Panc1 (cell line): ENCODE results near the gene DOCK11. TPM values are rescaled to one million over a fixed set of nuclear protein-coding genes. Genes with fewer than 3 reads are reported as not detected.

Source experiments
- ATAC-seq: fragments of 200-7000 bp; cut with Tn5 transposase; 2 replicates; pipeline ENCODE4 v1.9.1; 2020; ENCODE audit warnings: mild to moderate bottlenecking, moderate library complexity
- BruUV-seq: library from RNA; stranded (reverse); fragments of 400-500 nt; replicated peaks from 2 replicates; lab custom pipeline; 2021; lab: Mats Ljungman, UMichigan
- CTCF ChIA-PET: fragments of 300-600 bp; sonication (Branson Sonifier 250); formaldehyde crosslinking; loops from one replicate; lab custom pipeline; 2022; ENCODE audit warnings: antibody characterized with exemption; lab: Charles Lee
- POLR2A ChIA-PET: fragments of 300-600 bp; sonication (Branson Sonifier 250); formaldehyde crosslinking; loops from one replicate; lab custom pipeline; 2022; ENCODE audit warnings: antibody characterized with exemption; lab: Charles Lee
- DNase-seq: peaks from one replicate; pipeline ENCODE4 v3.0.0-alpha.2; 2010; ENCODE audit warnings: low read depth, low spot score
- H3K27ac ChIP-seq: 2 replicates; pipeline ENCODE4 v1.5.1; 2011; ENCODE audit warnings: mild to moderate bottlenecking, low read length, inconsistent platforms
- H3K27me3 ChIP-seq: fragments of 200-500 bp; sonication (Bioruptor generic); 2 replicates; pipeline ENCODE4 v1.6.0; 2014; ENCODE audit warnings: low read length, inconsistent platforms; ENCODE audit not compliant: control insufficient read depth, insufficient read depth
- H3K36me3 ChIP-seq: fragments of 200-500 bp; sonication (Bioruptor generic); 2 replicates; pipeline ENCODE4 v1.5.1; 2014; ENCODE audit warnings: inconsistent platforms, mild to moderate bottlenecking, low read length, moderate library complexity; ENCODE audit not compliant: control insufficient read depth, insufficient read depth
- H3K4me1 ChIP-seq: 2 replicates; pipeline ENCODE4 v1.5.1; 2011; ENCODE audit warnings: inconsistent platforms, mild to moderate bottlenecking, low read length, moderate library complexity; ENCODE audit not compliant: control insufficient read depth, insufficient read depth
- H3K4me3 ChIP-seq, 2 experiments: 2 replicates each; pipeline ENCODE4 v1.5.1; 2011 to 2012; ENCODE audit warnings: low read depth in 2 of 2, low read length in 2 of 2, mild to moderate bottlenecking in 2 of 2, inconsistent platforms in 1 of 2, moderate library complexity in 1 of 2
- H3K9me3 ChIP-seq: fragments of 200-500 bp; sonication (Bioruptor generic); 2 replicates; pipeline ENCODE4 v1.5.1; 2014; ENCODE audit warnings: low read depth, mild to moderate bottlenecking, inconsistent platforms, low read length, moderate library complexity; ENCODE audit not compliant: control insufficient read depth, insufficient read depth
- CTCF ChIP-seq: fragments of 450-650 bp; IDR thresholded peaks from 2 replicates; pipeline ENCODE4 v1.5.1; 2017; ENCODE audit warnings: mild to moderate bottlenecking
- POLR2AphosphoS5 ChIP-seq: IDR thresholded peaks from 2 replicates; pipeline ENCODE4 v1.6.1; 2012; ENCODE audit warnings: mild to moderate bottlenecking, low read depth, low read length, moderate library complexity
- REST ChIP-seq, 2 experiments: IDR thresholded peaks; 2 replicates each; pipeline ENCODE4 v1.6.1; 2011 to 2012; ENCODE audit warnings: low read depth in 2 of 2, control low read depth in 1 of 2, low read length in 1 of 2, mild to moderate bottlenecking in 1 of 2, moderate library complexity in 1 of 2; ENCODE audit not compliant: insufficient read depth in 1 of 2
- SIN3A ChIP-seq: IDR thresholded peaks from 2 replicates; pipeline ENCODE4 v1.6.1; 2012; ENCODE audit warnings: low read depth, mild to moderate bottlenecking, low read length, moderate library complexity, borderline replicate concordance; ENCODE audit not compliant: insufficient read depth
- TCF7L2 ChIP-seq: IDR thresholded peaks from 2 replicates; pipeline ENCODE4 v1.6.1; 2011; ENCODE audit warnings: mild to moderate bottlenecking, low read depth, low read length, inconsistent platforms
- in situ Hi-C: cut with HindIII; loops from 2 replicates; pipeline ENCODE4 v1.10.0; 2016; ENCODE audit warnings: low sequenced_read_pairs, low pct_unique_long_range_greater_than_20kb
- intact Hi-C: fragments of 100-400 bp; cut with micrococcal nuclease; formaldehyde crosslinking; loops from one replicate; pipeline ENCODE4 v1.10.0; 2022; ENCODE audit not compliant: unreplicated experiment
- total RNA-seq: library from RNA; stranded (reverse); gene quantifications from one replicate; pipeline ENCODE4 v1.2.1, GENCODE V29; 2021; ENCODE audit not compliant: unreplicated experiment

The DOCK11 gene
- total RNA-seq, 1 experiment from 2014 or later: 2.0 TPM

DNA sequence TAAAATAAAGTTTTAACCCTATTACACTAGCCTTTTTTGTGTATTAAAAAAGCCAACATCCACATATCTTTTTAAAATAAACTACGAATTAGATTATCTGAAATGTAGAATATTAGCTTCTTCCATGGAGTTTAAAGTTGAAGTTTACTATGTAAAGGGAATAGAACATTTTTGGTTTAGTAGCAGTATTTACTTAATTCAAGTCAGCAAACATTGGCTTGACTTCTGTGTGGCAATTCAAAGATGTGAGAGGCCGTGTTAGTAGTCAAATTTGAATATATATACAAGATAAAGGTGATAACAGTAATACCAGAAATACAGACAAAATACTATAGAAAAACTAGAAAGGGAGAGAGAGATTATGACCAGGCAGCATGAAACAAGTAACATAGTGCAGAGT is 116.7 kb downstream of the DOCK11 start:
- in situ Hi-C loops: no loop called here
- POLR2A ChIA-PET: no interaction called here
- no TSS peak for BruUV-seq
- DNase-seq: no peak
- no peaks in the 10 kb centered on the region for H3K4me1 ChIP-seq
- H3K27ac ChIP-seq: no peak overlapping the region
- no peak for ATAC-seq
- H3K9me3 ChIP-seq: no peaks in the 10 kb centered on the region
- H3K4me3 ChIP-seq: no peak overlapping the region
- no peaks in the 10 kb centered on the region for H3K27me3 ChIP-seq
- TF ChIP-seq TCF7L2 (no peak), REST (IDR thresholded peaks at IDR 0.05; ENCODE audit: insufficient read depth in 1 of 2, low read depth in 2 of 2, low read length in 1 of 2) (no peak)
- intact Hi-C loops: no loop called here
- H3K36me3 ChIP-seq: no peaks in the 10 kb centered on the region
- CTCF ChIA-PET: interaction anchor here (0.7 kb wide), 1 partner anchor 11 kb away, joined by 3 read pairs; no protein-coding TSS in a partner anchor

- intact Hi-C loops (no loop called here), in situ Hi-C loops (no loop called here)
- Histone ChIP-seq H3K9me3 (no peaks in the 10 kb centered on the region), H3K27ac (no peak overlapping the region), H3K36me3 (no peaks in the 10 kb centered on the region), H3K27me3 (no peaks in the 10 kb centered on the region), H3K4me1 (no peaks in the 10 kb centered on the region), H3K4me3 (no peak overlapping the region)
- TF ChIP-seq SIN3A (no peak), POLR2AphosphoS5 (no peak), REST (IDR thresholded peaks at IDR 0.05; ENCODE audit: insufficient read depth in 1 of 2, low read depth in 2 of 2, low read length in 1 of 2) (no peak), TCF7L2 (no peak), CTCF (no peak)
- ChIA-PET POLR2A (interaction anchor here (1.2 kb wide), 1 partner anchor 111 kb away, joined by 9 read pairs; no protein-coding TSS in a partner anchor), CTCF (no interaction called here)
- no TSS peak for BruUV-seq
- DNase-seq: no peak
- no peak for ATAC-seq
Measured at GRCh38 chrX:118614150-118614549, 118.5 kb downstream of the DOCK11 start.
